HG03159 (cell line): ENCODE measurements around the gene PTPRN2.
"Not testable (repeated sequence)": the region's sequence is repeated elsewhere in the genome, so short reads cannot be mapped to it uniquely, and the experiment has no call there.

Experiments
- ATAC-seq: cut with Tn5 transposase; IDR thresholded peaks from one replicate; pipeline ENCODE4 v1.9.1; 2021; ENCODE audit warnings: mild to moderate bottlenecking, moderate library complexity; ENCODE audit not compliant: unreplicated experiment

PTPRN2 gene

DNA sequence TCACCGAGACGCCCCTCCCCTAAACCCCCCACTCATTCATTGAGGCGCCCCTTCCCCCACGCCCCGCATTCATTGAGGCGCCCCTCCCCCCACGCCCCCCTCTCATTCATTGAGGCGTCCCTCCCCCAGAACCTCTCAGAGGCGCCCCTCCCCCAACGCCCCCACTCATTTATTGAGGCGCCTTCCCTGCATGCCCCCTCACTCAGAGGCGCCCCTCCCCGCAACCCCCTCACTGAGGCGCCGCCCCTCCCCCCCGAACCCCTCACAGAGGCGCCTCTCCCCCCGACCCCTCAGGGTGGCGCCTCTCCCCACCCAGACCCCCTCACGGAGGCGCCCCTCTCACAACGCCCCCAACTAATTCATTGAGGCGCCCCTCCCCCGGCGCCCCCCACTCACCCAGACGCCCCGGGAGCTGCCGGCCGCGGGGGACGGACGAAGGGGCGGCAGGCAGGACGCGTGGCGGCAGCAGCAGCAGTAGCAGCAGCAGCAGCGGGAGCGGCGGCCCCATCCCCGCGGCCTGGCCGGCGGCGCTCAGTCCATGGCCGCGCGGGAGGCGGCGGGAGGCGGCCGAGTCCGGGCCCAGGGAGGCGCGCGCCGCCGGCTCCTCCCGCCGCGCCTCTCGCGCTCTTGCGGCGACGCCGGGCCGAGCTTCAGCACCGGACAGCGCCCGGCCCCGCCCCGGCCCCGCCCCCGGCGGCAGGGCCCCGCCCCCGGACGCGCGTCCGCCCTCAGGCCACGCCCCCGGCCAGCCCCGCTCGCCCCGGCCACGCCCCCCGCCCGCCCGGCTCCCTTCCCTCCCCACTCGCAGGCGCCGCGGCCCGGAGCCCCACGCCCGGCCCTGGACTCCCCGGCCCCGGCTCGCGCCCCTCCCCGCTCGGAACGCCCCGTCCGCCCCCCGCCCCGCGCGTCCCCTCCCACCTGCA lies at the start of gene PTPRN2:
Gene PTPRN2, minus strand, starts transcription at position 662 of the 923 bp plus-strand sequence.
- peak; percentile 69 for ATAC-seq

DNA sequence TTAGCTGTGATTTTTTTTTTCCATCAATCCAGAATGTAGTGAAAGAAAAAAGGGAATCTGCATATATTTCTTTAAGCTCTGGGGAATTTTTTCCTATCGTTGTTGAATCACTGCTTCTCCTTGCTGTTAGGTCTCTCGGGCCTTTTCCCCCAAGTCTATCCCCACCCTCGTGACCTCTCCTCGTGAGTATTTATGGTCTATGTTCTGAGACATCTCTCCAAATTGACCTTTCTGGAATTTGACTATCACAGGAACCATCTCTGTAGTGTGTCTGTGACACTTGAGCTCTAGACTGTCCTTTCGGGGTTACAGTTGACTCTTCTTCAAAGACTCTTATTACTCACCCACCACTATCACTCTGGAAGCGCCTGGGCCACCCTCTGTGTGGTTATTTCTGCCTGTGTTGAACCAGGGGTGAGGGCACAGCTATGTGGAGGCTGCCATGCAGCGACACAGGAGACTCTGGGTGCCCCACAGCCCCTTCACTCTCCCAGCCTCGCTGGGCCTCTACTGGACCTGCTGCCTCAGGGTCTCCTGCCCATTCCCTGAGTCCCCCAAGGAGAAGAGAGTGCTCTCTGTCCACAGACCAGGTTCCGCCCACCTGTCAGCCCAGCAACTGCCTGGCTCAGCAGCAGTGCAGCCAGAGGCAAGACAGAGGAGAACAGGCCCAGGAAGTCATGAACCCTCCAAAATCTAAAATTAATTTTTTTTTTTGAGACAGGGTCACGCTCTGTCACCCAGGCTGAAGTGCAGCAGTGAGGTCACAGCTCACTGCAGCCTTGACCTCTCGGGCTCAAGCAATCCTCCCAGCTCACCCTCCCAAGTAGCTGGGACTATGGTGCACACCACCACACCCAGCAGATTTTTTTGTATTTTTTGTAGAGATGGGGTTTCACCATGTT lies 45.7 kb upstream of the PTPRN2 start:
- ATAC-seq = peak; percentile 82

- ATAC-seq = no peak
Measured at GRCh38 chr7:158631574-158632195, 44.1 kb upstream of the PTPRN2 start.

- not testable (repeated sequence) for ATAC-seq
Measured at GRCh38 chr7:158626289-158626688, 38.7 kb upstream of the PTPRN2 start.

DNA sequence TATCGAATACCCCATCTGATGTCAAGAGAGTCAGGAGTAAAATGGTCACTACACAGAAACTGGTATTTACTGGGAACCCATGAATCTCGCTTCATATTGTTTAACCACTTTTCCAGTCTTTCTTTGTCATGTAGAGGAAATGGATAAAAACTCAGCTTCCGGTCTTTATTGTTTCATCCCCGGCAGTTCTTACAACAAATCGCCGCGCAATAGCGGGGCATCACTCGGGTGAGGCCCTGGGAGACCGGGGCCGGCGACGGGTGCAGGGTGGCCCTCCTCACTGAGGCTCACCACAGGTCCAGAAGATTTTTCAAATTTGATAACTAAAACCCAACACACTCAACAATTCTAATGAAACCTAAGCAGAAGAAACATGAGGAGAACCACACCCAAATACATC lies 35.6 kb upstream of the PTPRN2 start:
- no peak for ATAC-seq

DNA sequence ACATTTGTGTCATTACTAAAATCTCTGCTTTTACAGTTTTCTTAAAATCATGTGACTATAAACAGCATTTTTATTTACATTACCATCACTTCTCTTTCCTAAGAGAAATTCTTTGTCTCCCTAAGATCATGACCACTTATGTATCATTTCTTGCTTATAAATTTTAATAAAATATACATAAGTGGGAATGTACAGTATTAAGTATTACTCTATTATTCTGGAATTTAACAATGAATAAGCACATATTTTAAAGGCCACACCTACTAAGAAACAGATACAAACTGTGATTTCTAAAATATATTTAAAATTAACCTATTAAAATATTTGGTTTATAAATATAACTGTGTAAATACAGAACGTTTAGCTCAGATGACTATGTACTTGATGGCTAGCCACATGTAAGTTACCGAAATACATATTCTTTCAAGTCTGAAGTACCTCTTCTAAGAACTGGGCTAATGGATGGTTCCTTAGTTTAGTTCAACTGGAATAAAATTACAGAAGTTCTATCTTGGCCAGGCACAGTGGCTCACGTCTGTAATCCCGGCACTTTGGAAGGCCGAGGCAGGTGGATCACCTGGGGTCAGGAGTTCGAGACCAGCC lies 33.3 kb upstream of the PTPRN2 start:
- ATAC-seq = no peak

GRCh38 chr7:158620418-158620817 lies 32.8 kb upstream of the PTPRN2 start:
- no peak for ATAC-seq

- no peak for ATAC-seq
Measured at GRCh38 chr7:158618745-158619140, 31.1 kb upstream of the PTPRN2 start.

DNA sequence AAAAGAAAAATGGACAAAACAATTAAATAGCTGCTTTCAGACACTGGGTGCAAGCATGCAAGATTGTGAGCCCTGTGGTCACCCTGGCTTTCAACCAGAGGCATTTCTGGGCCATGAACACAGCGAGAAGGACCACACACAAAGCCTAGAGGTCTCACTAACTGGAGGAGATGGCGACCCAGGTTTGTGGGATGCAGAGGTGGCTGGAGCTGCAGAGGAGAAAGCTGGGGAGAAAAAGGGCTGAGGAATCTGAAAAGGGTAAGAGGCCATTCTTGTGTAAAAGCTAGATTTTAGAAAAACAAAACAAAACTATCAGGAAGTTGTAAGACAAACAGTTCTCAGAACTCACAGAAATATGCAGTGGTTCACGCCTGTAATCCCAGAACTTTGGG lies 30.1 kb upstream of the PTPRN2 start:
- no peak for ATAC-seq

DNA sequence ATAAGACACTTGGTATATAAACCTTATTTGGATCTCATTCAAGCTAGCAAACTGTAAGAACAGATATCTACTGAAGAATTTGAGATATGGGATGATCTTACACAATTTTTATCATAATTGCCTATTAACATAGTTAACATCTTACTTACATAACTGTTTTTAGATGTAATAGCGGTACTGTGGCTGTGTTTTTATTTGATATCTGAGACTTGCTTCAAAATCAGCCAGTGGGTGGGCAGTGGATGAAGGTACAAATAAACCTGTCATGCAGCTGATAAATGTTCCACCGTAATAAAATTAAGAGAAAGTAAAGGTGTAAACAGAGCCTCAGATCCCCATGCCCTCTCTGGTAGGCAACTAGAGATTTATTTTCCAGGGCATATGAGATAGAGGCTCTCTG lies 28.4 kb upstream of the PTPRN2 start:
- no peak for ATAC-seq

GRCh38 chr7:158614700-158615099 lies 27.1 kb upstream of the PTPRN2 start:
- ATAC-seq = no peak

- peak; percentile 93 for ATAC-seq
Measured at GRCh38 chr7:158613481-158613880, 25.9 kb upstream of the PTPRN2 start.

GRCh38 chr7:158612546-158612945 lies 24.9 kb upstream of the PTPRN2 start:
- no peak for ATAC-seq

GRCh38 chr7:158611541-158611940 lies 23.9 kb upstream of the PTPRN2 start:
- no peak for ATAC-seq

DNA sequence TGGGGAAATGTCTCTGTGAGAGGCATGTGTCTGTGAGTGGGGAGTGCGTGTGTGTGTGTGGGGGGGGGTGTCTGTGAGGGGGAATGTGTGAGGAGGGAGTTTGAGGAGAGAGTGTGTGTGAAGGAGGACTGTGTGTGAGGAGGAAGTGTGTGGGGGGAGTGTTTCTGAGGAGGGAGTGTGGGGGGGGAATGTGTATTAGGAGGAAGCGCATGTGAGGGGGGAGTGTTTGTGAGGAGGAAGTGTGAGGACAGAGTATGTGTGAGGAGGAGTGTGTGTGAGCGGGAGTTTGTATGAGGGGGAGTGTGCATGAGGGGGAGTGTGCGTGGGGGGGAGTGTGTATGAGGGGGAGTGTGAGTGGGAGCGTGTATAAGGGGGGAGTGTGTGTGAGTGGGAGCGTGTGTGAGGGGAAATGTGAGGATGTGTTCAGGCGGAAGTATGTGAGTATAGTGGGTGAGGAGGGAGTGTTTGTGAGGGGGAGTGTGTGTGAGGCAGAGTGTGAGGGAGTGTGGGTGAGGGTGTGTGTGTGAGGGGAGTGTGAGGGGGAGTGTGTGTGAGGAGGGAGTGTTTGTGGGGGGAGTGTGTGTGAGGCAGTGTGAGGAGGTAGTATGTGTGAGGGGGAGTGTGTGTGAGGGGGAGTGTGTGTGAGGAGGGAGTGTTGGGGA lies 21.8 kb upstream of the PTPRN2 start:
- no peak for ATAC-seq

GRCh38 chr7:158607563-158607962 lies 19.9 kb upstream of the PTPRN2 start:
- ATAC-seq = no peak

DNA sequence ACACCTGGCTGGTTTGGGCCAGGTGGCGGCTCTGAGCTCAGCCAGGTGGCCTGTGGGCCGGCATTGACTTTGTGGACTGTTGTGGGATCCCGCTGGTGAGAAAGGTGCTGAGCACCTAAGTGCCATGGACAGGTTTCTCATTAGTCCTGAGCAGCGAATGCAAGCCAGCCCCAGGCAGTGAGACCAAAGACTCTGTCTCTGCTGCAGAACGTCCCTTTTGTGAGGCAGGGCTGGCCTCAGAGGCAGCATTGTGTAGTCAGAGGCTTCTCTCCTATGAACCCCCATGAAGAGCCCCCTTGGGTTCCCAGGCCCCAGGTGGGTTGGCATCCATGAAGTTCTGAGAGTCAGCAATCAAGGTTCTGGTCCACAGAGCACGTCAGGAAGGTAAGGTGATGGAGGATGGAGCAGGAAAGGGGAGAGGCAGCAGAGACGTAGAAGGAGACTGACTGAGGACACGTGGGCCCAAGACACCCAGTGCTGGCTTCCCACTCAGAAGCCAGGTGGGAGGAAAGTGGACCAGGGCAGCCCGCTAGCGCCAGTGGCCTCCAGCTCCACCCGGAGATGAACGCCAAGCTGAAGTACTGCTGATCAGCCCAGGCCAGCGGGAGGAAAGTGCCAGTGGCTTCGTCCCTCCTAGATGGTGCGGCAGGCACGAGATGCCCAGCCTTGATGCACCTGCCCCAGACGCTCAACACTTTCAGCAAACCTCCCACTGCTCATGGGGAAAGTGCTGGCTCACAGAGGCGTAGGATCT lies 19.2 kb upstream of the PTPRN2 start:
- ATAC-seq = no peak

GRCh38 chr7:158606129-158606528 lies 18.5 kb upstream of the PTPRN2 start:
- no peak for ATAC-seq
